Measurements from ENCODE around the gene TMEM131L.

Gene TMEM131L

DNA sequence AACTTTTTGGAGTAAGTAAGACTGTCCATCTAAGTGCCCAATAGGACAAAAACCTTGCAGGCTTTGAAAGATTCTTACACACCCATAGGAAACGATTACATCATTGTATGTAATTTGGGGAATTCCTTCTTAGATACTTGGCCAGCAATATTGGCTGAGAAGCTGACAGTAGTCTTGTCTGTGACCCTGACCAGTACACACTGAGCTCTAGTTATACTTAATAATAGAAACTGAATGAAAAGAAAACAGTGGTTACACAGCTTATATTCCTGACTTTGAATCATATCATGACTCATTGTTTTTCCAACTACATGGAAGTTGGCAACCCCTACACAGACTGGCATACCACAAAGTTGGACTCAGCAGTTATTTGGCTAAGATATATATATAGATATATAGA, 210.8 kb downstream of the TMEM131L start:
- Histone ChIP-seq H3K36me3 (ENCODE audit: control insufficient read depth in 1 of 2, insufficient read depth in 2 of 2, low read length in 2 of 2) (no peaks in the 10 kb centered on the region), H3K23ac (ENCODE audit: low read length) (no peak overlapping the region), H3K27me3 (ENCODE audit: insufficient read depth, low read length) (no peaks in the 10 kb centered on the region), H4K8ac (ENCODE audit: low read depth, low read length) (no peak overlapping the region), H2AFZ (ENCODE audit: insufficient read depth, low read length, poor library complexity) (no peak overlapping the region), H3K14ac (ENCODE audit: low read length) (no peak overlapping the region), H4K12ac (ENCODE audit: low read depth, low read length) (no peak overlapping the region), H3K4me3 (ENCODE audit: low read depth, low read length) (no peak overlapping the region), H2BK5ac (ENCODE audit: low read depth, low read length, poor library complexity) (no peak overlapping the region), H4K91ac (ENCODE audit: low read depth, low read length) (no peak overlapping the region), H3K4ac (ENCODE audit: low read depth, low read length) (no peak overlapping the region), H3K79me1 (ENCODE audit: low read length) (no peaks in the 10 kb centered on the region), H3K4me2 (ENCODE audit: low read length) (no peak overlapping the region), H2AK5ac (ENCODE audit: low read length) (no peak overlapping the region), H2BK120ac (ENCODE audit: insufficient read depth, low read length, poor library complexity) (no peak overlapping the region), H3K27ac (ENCODE audit: low read depth, low read length) (no peak overlapping the region), H3K9ac (ENCODE audit: low read length) (no peak overlapping the region), H3K18ac (ENCODE audit: low read length) (no peak overlapping the region), H3K9me3 (ENCODE audit: insufficient read depth, low read depth, low read length) (no peaks in the 10 kb centered on the region), H2BK12ac (ENCODE audit: low read length) (no peak overlapping the region), H3K79me2 (ENCODE audit: control insufficient read depth, insufficient read depth, low read length, poor library complexity) (no peaks in the 10 kb centered on the region), H3K4me1 (ENCODE audit: control insufficient read depth in 1 of 2, insufficient read depth in 2 of 2, low read length in 2 of 2) (no peaks in the 10 kb centered on the region)
- peak in 1 of 2 donors; percentile 32 for DNase-seq
- no CpG with 5 or more reads among the region's 1 CpG for WGBS (ENCODE audit: extremely low coverage, insufficient coverage, insufficient read length)

DNA sequence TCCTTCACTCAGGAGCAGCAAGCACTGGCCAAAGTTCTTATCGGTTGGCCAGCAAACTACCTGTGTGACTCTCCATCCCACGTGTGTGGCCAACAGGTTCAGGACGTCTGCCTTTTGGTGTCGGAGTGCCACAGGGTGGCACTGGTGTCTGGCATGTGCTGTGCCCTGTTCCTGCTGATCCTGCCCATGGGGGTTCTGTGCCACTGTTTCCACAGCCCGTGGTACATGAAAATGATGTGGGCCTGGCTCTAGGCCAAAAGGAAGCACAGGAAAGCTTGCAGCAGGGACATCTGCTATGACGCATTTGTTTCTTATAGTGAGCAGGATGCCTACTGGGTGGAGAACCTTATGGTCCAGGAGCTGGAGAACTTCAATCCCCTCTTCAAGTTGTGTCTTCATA, 213.3 kb downstream of the TMEM131L start:
- Histone ChIP-seq H2AK5ac (ENCODE audit: low read length) (no peak overlapping the region), H4K8ac (ENCODE audit: low read depth, low read length) (no peak overlapping the region)
- no CpG with 5 or more reads among the region's 6 CpGs for WGBS (ENCODE audit: extremely low coverage, insufficient coverage, insufficient read length)

DNA sequence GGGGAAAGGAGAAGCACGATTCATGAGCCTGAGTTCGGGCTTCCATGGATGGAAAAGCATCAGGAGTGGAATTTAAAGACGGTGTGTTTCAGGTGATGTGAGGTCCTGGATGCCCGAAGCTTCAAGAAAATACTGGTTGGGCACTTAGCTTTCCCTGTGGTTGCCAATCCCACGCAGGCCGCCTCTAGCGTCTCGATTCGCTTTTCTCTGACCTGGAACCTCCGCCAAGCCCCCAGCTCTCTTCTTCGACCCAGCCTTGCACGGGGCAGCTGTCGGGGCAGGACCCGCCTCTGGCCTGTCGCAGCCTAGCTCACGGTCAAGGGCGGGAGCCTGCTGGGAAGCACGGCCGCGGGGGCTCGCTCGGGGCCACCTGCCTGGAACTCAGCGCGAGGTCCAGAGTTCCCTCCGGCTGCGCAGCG, 217.6 kb downstream of the TMEM131L start:
- Histone ChIP-seq H3K4me1 (ENCODE audit: control insufficient read depth in 1 of 2, insufficient read depth in 2 of 2, low read length in 2 of 2) (peaks cover 11 to 13% of the 10 kb centered on the region in 2 experiments), H3K27ac (ENCODE audit: low read depth, low read length) (no peak overlapping the region), H2AK5ac (ENCODE audit: low read length) (no peak overlapping the region), H3K36me3 (ENCODE audit: control insufficient read depth in 1 of 2, insufficient read depth in 2 of 2, low read length in 2 of 2) (no peaks in the 10 kb centered on the region), H3K4me2 (ENCODE audit: low read length) (peak overlapping the region; percentile 94), H2AFZ (ENCODE audit: insufficient read depth, low read length, poor library complexity) (peak overlapping the region; percentile 57), H3K79me1 (ENCODE audit: low read length) (no peaks in the 10 kb centered on the region), H3K18ac (ENCODE audit: low read length) (no peak overlapping the region), H2BK12ac (ENCODE audit: low read length) (no peak overlapping the region), H4K12ac (ENCODE audit: low read depth, low read length) (no peak overlapping the region), H3K79me2 (ENCODE audit: control insufficient read depth, insufficient read depth, low read length, poor library complexity) (no peaks in the 10 kb centered on the region), H3K4ac (ENCODE audit: low read depth, low read length) (no peak overlapping the region), H4K8ac (ENCODE audit: low read depth, low read length) (no peak overlapping the region), H3K23ac (ENCODE audit: low read length) (no peak overlapping the region), H3K9me3 (ENCODE audit: insufficient read depth, low read depth, low read length) (peaks cover 5% of the 10 kb centered on the region), H2BK5ac (ENCODE audit: low read depth, low read length, poor library complexity) (no peak overlapping the region), H2BK120ac (ENCODE audit: insufficient read depth, low read length, poor library complexity) (no peak overlapping the region), H3K4me3 (ENCODE audit: low read depth, low read length) (peak overlapping the region; percentile 61), H4K91ac (ENCODE audit: low read depth, low read length) (no peak overlapping the region), H3K27me3 (ENCODE audit: insufficient read depth, low read length) (peaks cover 21% of the 10 kb centered on the region), H3K9ac (ENCODE audit: low read length) (no peak overlapping the region), H3K14ac (ENCODE audit: low read length) (no peak overlapping the region)
- DNase-seq, result no peak
- no CpG with 5 or more reads among the region's 27 CpGs for WGBS (ENCODE audit: extremely low coverage, insufficient coverage, insufficient read length)

More for the DNA sequence above, 213.3 kb downstream of the TMEM131L start:
- Histone ChIP-seq H3K4me3 (ENCODE audit: low read depth, low read length) (no peak overlapping the region), H3K14ac (ENCODE audit: low read length) (no peak overlapping the region), H3K9me3 (ENCODE audit: insufficient read depth, low read depth, low read length) (peaks cover 1% of the 10 kb centered on the region), H3K79me1 (ENCODE audit: low read length) (no peaks in the 10 kb centered on the region), H3K9ac (ENCODE audit: low read length) (no peak overlapping the region), H2AFZ (ENCODE audit: insufficient read depth, low read length, poor library complexity) (no peak overlapping the region), H3K36me3 (ENCODE audit: control insufficient read depth in 1 of 2, insufficient read depth in 2 of 2, low read length in 2 of 2) (no peaks in the 10 kb centered on the region), H4K12ac (ENCODE audit: low read depth, low read length) (no peak overlapping the region), H3K27ac (ENCODE audit: low read depth, low read length) (no peak overlapping the region), H2BK12ac (ENCODE audit: low read length) (no peak overlapping the region), H3K27me3 (ENCODE audit: insufficient read depth, low read length) (peaks cover 13% of the 10 kb centered on the region), H3K18ac (ENCODE audit: low read length) (no peak overlapping the region), H3K79me2 (ENCODE audit: control insufficient read depth, insufficient read depth, low read length, poor library complexity) (no peaks in the 10 kb centered on the region), H3K4me2 (ENCODE audit: low read length) (no peak overlapping the region), H3K4me1 (ENCODE audit: control insufficient read depth in 1 of 2, insufficient read depth in 2 of 2, low read length in 2 of 2) (peaks cover 6 to 8% of the 10 kb centered on the region in 2 experiments), H3K4ac (ENCODE audit: low read depth, low read length) (no peak overlapping the region), H2BK120ac (ENCODE audit: insufficient read depth, low read length, poor library complexity) (no peak overlapping the region), H2BK5ac (ENCODE audit: low read depth, low read length, poor library complexity) (no peak overlapping the region), H3K23ac (ENCODE audit: low read length) (no peak overlapping the region), H4K91ac (ENCODE audit: low read depth, low read length) (no peak overlapping the region)
- DNase-seq, result no peak

DNA sequence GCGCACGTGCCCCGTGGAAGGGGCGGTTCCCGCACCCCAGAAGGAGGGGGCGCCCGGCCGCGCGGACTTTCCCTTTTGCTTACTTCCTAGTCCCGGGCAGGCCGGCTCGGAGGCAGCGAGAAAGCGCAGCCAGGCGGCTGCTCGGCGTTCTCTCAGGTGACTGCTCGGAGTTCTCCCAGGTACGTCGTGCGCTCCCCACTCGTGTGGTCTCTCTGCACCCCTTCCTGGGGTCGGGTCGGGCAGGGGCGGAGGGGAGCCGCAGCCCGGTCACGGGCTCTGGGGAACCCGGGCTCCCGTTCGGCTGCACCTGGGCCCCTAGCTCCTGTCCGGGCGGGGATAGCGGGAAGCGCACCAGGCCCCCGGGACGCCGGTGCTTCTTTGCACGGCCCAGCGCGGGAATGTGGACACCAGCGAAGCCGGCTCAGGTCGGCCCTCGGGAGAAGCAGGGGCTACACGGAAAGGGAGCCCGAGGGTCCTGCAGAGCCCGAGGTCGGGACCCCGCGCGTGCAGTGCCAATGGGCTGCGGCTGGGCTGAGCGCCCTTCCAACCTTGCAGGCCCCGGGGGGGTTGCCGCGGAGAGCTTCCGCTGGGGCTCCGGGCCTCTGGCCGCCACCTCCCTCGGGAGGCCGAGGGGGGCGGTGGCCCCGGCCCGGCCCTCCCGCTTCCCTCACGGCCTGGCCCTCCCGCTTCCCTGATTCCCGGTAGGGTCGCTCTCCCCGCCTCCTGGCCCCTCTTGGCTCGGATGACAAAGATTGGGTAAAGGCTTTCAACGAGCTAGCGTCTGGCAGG, 218.2 kb downstream of the TMEM131L start, which contains the start of gene TLR2:
Gene TLR2 (plus strand): TSS at position 99 of the 789 bp plus-strand sequence. CDS start 18,628 bp downstream, outside the sequence.
- no peak within 1 kb of the TSS for H3K27ac ChIP-seq (ENCODE audit: low read depth, low read length)
- no CpG with 5 or more reads among the region's 75 CpGs for WGBS (ENCODE audit: extremely low coverage, insufficient coverage, insufficient read length)
- no peaks in the 10 kb centered on the region for H3K36me3 ChIP-seq (ENCODE audit: control insufficient read depth in 1 of 2, insufficient read depth in 2 of 2, low read length in 2 of 2)
- H3K18ac ChIP-seq (ENCODE audit: low read length), result no peak within 1 kb of the TSS
- H3K4ac ChIP-seq (ENCODE audit: low read depth, low read length), result no peak within 1 kb of the TSS
- no peak within 1 kb of the TSS for H2BK12ac ChIP-seq (ENCODE audit: low read length)
- no peak within 1 kb of the TSS for H2AK5ac ChIP-seq (ENCODE audit: low read length)
- peaks cover 5% of the 10 kb centered on the region for H3K9me3 ChIP-seq (ENCODE audit: insufficient read depth, low read depth, low read length)
- H2BK120ac ChIP-seq (ENCODE audit: insufficient read depth, low read length, poor library complexity), result no peak within 1 kb of the TSS
- H3K14ac ChIP-seq (ENCODE audit: low read length), result no peak within 1 kb of the TSS
- no peak within 1 kb of the TSS for H2BK5ac ChIP-seq (ENCODE audit: low read depth, low read length, poor library complexity)
- no peak within 1 kb of the TSS for H3K23ac ChIP-seq (ENCODE audit: low read length)
- peak within 1 kb of the TSS; percentile 94 for H3K4me2 ChIP-seq (ENCODE audit: low read length)
- no peaks in the 10 kb centered on the region for H3K79me1 ChIP-seq (ENCODE audit: low read length)
- peak within 1 kb of the TSS; percentile 61 for H3K4me3 ChIP-seq (ENCODE audit: low read depth, low read length)
- H3K79me2 ChIP-seq (ENCODE audit: control insufficient read depth, insufficient read depth, low read length, poor library complexity), result no peaks in the 10 kb centered on the region
- H3K9ac ChIP-seq (ENCODE audit: low read length), result no peak within 1 kb of the TSS
- H3K4me1 ChIP-seq (ENCODE audit: control insufficient read depth in 1 of 2, insufficient read depth in 2 of 2, low read length in 2 of 2), result peaks cover 11 to 13% of the 10 kb centered on the region in 2 experiments
- H4K12ac ChIP-seq (ENCODE audit: low read depth, low read length), result no peak within 1 kb of the TSS
- peak within 1 kb of the TSS; percentile 57 for H2AFZ ChIP-seq (ENCODE audit: insufficient read depth, low read length, poor library complexity)
- DNase-seq, result peak in 1 of 2 donors; percentile 34
- no peak within 1 kb of the TSS for H4K8ac ChIP-seq (ENCODE audit: low read depth, low read length)
- peaks cover 21% of the 10 kb centered on the region for H3K27me3 ChIP-seq (ENCODE audit: insufficient read depth, low read length)
- H4K91ac ChIP-seq (ENCODE audit: low read depth, low read length), result no peak within 1 kb of the TSS
